Tibial artery (tissue), 4 donors: Measurements from ENCODE around the gene OPRM1.
"Not testable (repeated sequence)": the region's sequence is repeated elsewhere in the genome, so short reads cannot be mapped to it uniquely, and the experiment has no call there.

Source experiments
- DNase-seq, 2 donors: peaks; one replicate each; pipeline ENCODE4 v3.0.0-alpha.2; 2019
- H3K27ac ChIP-seq, 2 donors: fragments of 200-600 bp; sonication (generic) in 1 of 2; 1 replicate in 1 of 2; 2 replicates in 1 of 2; pipeline ENCODE4 v1.5.1; 2018 to 2019; ENCODE audit warnings: mild to moderate bottlenecking in 1 of 2
- H3K27me3 ChIP-seq, 2 donors: fragments of 200-600 bp; sonication (generic) in 1 of 2; one replicate each; pipeline versions ENCODE4 v1.5.1 to v1.6.0; 2016 to 2019
- H3K36me3 ChIP-seq, 3 donors: fragments of 200-600 bp; sonication (generic) in 2 of 3; one replicate each; pipeline ENCODE4 v1.5.1; 2016 to 2019; ENCODE audit warnings: mild to moderate bottlenecking in 2 of 3
- H3K4me1 ChIP-seq, 4 donors: fragments of 200-600 bp; sonication (generic) in 2 of 4; 1 replicate in 3 of 4; 2 replicates in 1 of 4; pipeline ENCODE4 v1.5.1; 2016 to 2019
- H3K4me3 ChIP-seq, 2 donors: fragments of 200-600 bp; sonication (generic) in 1 of 2; 1 replicate in 1 of 2; 2 replicates in 1 of 2; pipeline ENCODE4 v1.5.1; 2018 to 2019; ENCODE audit warnings: mild to moderate bottlenecking in 2 of 2
- H3K9me3 ChIP-seq, 3 donors: fragments of 200-600 bp; sonication (generic) in 1 of 3; one replicate each; pipeline ENCODE4 v1.5.1; 2016 to 2019
- CTCF ChIP-seq, 2 experiments: fragments of 200-600 bp in 1 of 2; fragments of 450-650 bp in 1 of 2; IDR thresholded peaks; one replicate each; pipeline ENCODE4 v1.5.1; 2017 to 2019; ENCODE audit warnings: antibody characterized with exemption in 2 of 2, mild to moderate bottlenecking in 1 of 2, moderate library complexity in 1 of 2
- intact Hi-C: fragments of 100-400 bp; cut with DNase I; formaldehyde crosslinking; loops from one replicate; pipeline ENCODE4 v1.15.0; 2023; ENCODE audit warnings: low total_unique reads

The OPRM1 gene

GRCh38 chr6:154060076-154060475 is 21.0 kb downstream of the OPRM1 start:
- no peak for TF ChIP-seq CTCF (IDR thresholded peaks at IDR 0.05)
- Histone ChIP-seq H3K9me3 (peaks cover 0 to 6% (median 0%) of the 10 kb centered on the region in 3 donors), H3K27ac (no peak overlapping the region), H3K4me1 (no peaks in the 10 kb centered on the region), H3K36me3 (no peaks in the 10 kb centered on the region), H3K27me3 (no peaks in the 10 kb centered on the region), H3K4me3 (no peak overlapping the region)
- DNase-seq, result no peak
- intact Hi-C loops, result no loop called here

GRCh38 chr6:154070041-154070440 is 31.0 kb downstream of the OPRM1 start:
- no peaks in the 10 kb centered on the region for H3K4me1 ChIP-seq
- no peaks in the 10 kb centered on the region for H3K36me3 ChIP-seq
- H3K9me3 ChIP-seq, result peaks cover 0 to 2% (median 0%) of the 10 kb centered on the region in 3 donors
- intact Hi-C loops, result no loop called here
- no peak for TF ChIP-seq CTCF (IDR thresholded peaks at IDR 0.05)
- H3K4me3 ChIP-seq, result no peak overlapping the region
- no peak for DNase-seq
- H3K27ac ChIP-seq, result no peak overlapping the region
- H3K27me3 ChIP-seq, result no peaks in the 10 kb centered on the region

- intact Hi-C loops, result no loop called here
- Histone ChIP-seq H3K4me3 (no peak overlapping the region), H3K4me1 (no peaks in the 10 kb centered on the region), H3K9me3 (no peaks in the 10 kb centered on the region), H3K27me3 (no peaks in the 10 kb centered on the region), H3K27ac (no peak overlapping the region), H3K36me3 (no peaks in the 10 kb centered on the region)
- no peak for TF ChIP-seq CTCF (IDR thresholded peaks at IDR 0.05)
- DNase-seq, result no peak
Observed at GRCh38 chr6:154070657-154071056, 31.6 kb downstream of the OPRM1 start.

- Histone ChIP-seq H3K36me3 (no peaks in the 10 kb centered on the region), H3K27me3 (no peaks in the 10 kb centered on the region), H3K4me1 (no peaks in the 10 kb centered on the region), H3K27ac (no peak overlapping the region), H3K9me3 (no peaks in the 10 kb centered on the region), H3K4me3 (no peak overlapping the region)
- TF ChIP-seq CTCF (IDR thresholded peaks at IDR 0.05), result no peak
- DNase-seq, result no peak
- intact Hi-C loops, result no loop called here
Observed at GRCh38 chr6:154071236-154071635, 32.2 kb downstream of the OPRM1 start.

GRCh38 chr6:154071711-154072110 is 32.7 kb downstream of the OPRM1 start:
- Histone ChIP-seq H3K4me3 (no peak overlapping the region), H3K36me3 (no peaks in the 10 kb centered on the region), H3K9me3 (no peaks in the 10 kb centered on the region), H3K27me3 (no peaks in the 10 kb centered on the region), H3K4me1 (no peaks in the 10 kb centered on the region), H3K27ac (no peak overlapping the region)
- intact Hi-C loops, result no loop called here
- TF ChIP-seq CTCF (IDR thresholded peaks at IDR 0.05), result no peak
- no peak for DNase-seq

- DNase-seq, H3K27me3 ChIP-seq, H3K4me1 ChIP-seq, H3K27ac ChIP-seq, H3K9me3 ChIP-seq, H3K36me3 ChIP-seq, H3K4me3 ChIP-seq, intact Hi-C loops: not testable (repeated sequence)
Observed at GRCh38 chr6:154078596-154078995, 39.6 kb downstream of the OPRM1 start.
